ENCODE measurements around the gene TRAPPC8.
"Not testable (repeated sequence)": the region's sequence is repeated elsewhere in the genome, so short reads cannot be mapped to it uniquely, and the experiment has no call there.

The TRAPPC8 gene

DNA sequence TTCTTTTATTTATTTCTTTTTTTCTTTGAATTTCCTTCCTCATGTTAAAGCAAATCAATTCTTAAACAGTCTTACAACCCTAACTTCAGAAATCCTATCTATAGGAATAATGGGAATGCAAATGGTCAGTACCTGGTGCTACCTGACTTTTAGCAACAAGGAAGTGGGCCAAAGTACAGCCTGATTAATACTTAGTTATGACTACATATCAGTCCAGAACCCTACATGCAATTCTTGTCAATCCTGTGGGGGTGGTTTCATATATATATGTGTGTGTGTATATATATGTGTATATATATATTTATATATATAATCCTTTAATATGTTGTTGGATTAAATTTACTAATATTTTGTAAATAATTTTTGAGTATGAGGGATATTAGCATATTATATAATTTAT is 14.8 kb upstream of the TRAPPC8 start:
- Histone ChIP-seq H3K4me3 (ENCODE audit: low read length) (no peak overlapping the region), H3K9ac (ENCODE audit: low read length) (no peak overlapping the region), H3K27me3 (ENCODE audit: control insufficient read depth, insufficient read depth, low read length) (no peaks in the 10 kb centered on the region)

DNA sequence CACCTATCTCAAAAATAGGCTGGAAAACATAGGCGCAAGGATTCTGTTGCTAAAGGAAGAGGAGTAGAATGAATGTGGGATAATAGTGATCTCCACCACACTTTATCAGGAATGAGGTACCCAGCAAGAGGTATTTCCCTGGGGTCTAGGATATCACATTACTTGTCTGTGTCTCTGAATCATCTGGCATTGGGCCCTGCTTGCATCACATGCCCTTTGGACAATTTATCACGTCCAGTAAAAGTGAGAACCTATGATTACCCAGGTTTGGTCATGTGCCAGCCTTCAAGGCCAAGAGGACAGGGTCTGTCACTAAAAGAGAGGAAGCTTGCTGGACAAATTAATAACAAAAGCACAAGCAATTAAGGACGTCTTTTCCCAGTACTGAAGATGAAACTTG is 11.4 kb upstream of the TRAPPC8 start:
- Histone ChIP-seq H3K4me3 (ENCODE audit: low read length) (no peak overlapping the region), H3K27me3 (ENCODE audit: control insufficient read depth, insufficient read depth, low read length) (no peaks in the 10 kb centered on the region), H3K9me3 (ENCODE audit: control insufficient read depth, low read length) (no peaks in the 10 kb centered on the region), H3K9ac (ENCODE audit: low read length) (no peak overlapping the region), H3K36me3 (ENCODE audit: control insufficient read depth, insufficient read depth, low read length) (no peaks in the 10 kb centered on the region), H3K4me1 (ENCODE audit: control insufficient read depth, insufficient read depth, low read length) (peaks cover 11% of the 10 kb centered on the region)

More for the DNA sequence above, 14.8 kb upstream of the TRAPPC8 start:
- no peaks in the 10 kb centered on the region for H3K36me3 ChIP-seq (ENCODE audit: control insufficient read depth, insufficient read depth, low read length)
- H3K9me3 ChIP-seq (ENCODE audit: control insufficient read depth, low read length): no peaks in the 10 kb centered on the region
- peaks cover 11% of the 10 kb centered on the region for H3K4me1 ChIP-seq (ENCODE audit: control insufficient read depth, insufficient read depth, low read length)

GRCh38 chr18:31953699-31954098 is 10.8 kb upstream of the TRAPPC8 start:
- peaks cover 11% of the 10 kb centered on the region for H3K4me1 ChIP-seq (ENCODE audit: control insufficient read depth, insufficient read depth, low read length)
- not testable (repeated sequence) for H3K9me3 ChIP-seq (ENCODE audit: control insufficient read depth, low read length); H3K36me3 ChIP-seq (ENCODE audit: control insufficient read depth, insufficient read depth, low read length); H3K9ac ChIP-seq (ENCODE audit: low read length); H3K4me3 ChIP-seq (ENCODE audit: low read length); H3K27me3 ChIP-seq (ENCODE audit: control insufficient read depth, insufficient read depth, low read length)

DNA sequence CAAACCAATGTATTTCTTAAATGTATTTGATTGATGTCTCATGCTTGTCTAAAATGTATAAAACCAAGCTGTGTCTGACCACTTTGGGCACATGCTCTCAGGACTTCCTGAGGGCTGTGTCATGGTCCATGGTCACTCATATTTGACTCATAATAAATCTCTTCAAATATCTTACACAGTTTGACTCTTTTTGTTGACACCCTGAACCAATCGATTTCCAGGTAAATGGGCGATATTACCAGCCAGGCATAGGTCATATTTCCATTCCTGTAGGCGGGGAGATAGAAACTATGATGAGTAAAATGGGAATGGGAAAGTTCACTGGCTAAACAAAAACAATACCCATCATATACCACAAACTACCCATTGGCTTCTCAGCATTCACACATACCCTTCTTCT is 9.3 kb upstream of the TRAPPC8 start:
- Histone ChIP-seq H3K4me3 (ENCODE audit: low read length) (no peak overlapping the region), H3K4me1 (ENCODE audit: control insufficient read depth, insufficient read depth, low read length) (peaks cover 3% of the 10 kb centered on the region), H3K9me3 (ENCODE audit: control insufficient read depth, low read length) (no peaks in the 10 kb centered on the region), H3K36me3 (ENCODE audit: control insufficient read depth, insufficient read depth, low read length) (no peaks in the 10 kb centered on the region), H3K27me3 (ENCODE audit: control insufficient read depth, insufficient read depth, low read length) (no peaks in the 10 kb centered on the region), H3K9ac (ENCODE audit: low read length) (no peak overlapping the region)

- H3K27me3 ChIP-seq (ENCODE audit: control insufficient read depth, insufficient read depth, low read length): no peaks in the 10 kb centered on the region
- H3K4me1 ChIP-seq (ENCODE audit: control insufficient read depth, insufficient read depth, low read length): no peaks in the 10 kb centered on the region
- no peaks in the 10 kb centered on the region for H3K36me3 ChIP-seq (ENCODE audit: control insufficient read depth, insufficient read depth, low read length)
- H3K9ac ChIP-seq (ENCODE audit: low read length): no peak overlapping the region
- H3K4me3 ChIP-seq (ENCODE audit: low read length): no peak overlapping the region
- H3K9me3 ChIP-seq (ENCODE audit: control insufficient read depth, low read length): no peaks in the 10 kb centered on the region
Observed at GRCh38 chr18:31950583-31950982, 7.7 kb upstream of the TRAPPC8 start.

- not testable (repeated sequence) for H3K9ac ChIP-seq (ENCODE audit: low read length); H3K27me3 ChIP-seq (ENCODE audit: control insufficient read depth, insufficient read depth, low read length); H3K36me3 ChIP-seq (ENCODE audit: control insufficient read depth, insufficient read depth, low read length); H3K9me3 ChIP-seq (ENCODE audit: control insufficient read depth, low read length); H3K4me3 ChIP-seq (ENCODE audit: low read length); H3K4me1 ChIP-seq (ENCODE audit: control insufficient read depth, insufficient read depth, low read length)
Observed at GRCh38 chr18:31948349-31948748, 5.4 kb upstream of the TRAPPC8 start.

DNA sequence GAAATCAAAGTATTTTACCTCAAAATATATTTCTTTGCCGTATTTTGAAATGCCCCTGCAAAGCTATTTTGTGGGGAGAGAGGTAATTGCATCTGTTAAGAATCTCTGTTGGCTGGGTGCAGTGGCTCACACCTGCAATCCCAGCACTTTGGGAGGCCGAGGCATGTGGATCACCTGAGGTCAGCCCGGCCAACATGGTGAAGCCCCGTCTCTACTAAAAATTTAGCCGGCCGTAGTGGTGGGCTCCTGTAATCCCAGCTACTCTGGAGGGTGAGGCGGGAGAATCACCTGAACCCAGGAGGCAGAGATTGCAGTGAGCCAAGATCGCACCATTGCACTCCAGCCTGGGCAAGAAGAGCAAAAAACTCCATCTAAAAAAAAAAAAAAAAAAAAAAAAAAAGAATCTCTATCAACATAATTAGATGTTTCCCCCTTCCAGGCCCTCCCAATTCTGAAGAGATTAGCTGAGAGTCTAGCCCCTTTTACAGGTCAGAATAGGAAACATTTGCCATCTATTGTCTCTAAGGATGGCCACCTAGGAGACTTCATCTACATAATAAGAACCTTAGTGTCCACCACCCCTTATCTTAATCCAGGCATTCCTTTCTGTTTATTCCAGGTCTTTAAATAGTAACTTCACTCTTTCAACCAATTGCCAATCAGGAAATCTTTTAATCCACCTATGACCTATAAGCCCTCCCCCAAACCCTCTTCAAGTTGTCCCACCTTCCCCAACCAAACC is 3.5 kb upstream of the TRAPPC8 start:
- Histone ChIP-seq H3K4me3 (ENCODE audit: low read length) (no peak overlapping the region), H3K27me3 (ENCODE audit: control insufficient read depth, insufficient read depth, low read length) (no peaks in the 10 kb centered on the region), H3K9me3 (ENCODE audit: control insufficient read depth, low read length) (no peaks in the 10 kb centered on the region), H3K9ac (ENCODE audit: low read length) (no peak overlapping the region), H3K36me3 (ENCODE audit: control insufficient read depth, insufficient read depth, low read length) (no peaks in the 10 kb centered on the region), H3K4me1 (ENCODE audit: control insufficient read depth, insufficient read depth, low read length) (peaks cover 13% of the 10 kb centered on the region)

DNA sequence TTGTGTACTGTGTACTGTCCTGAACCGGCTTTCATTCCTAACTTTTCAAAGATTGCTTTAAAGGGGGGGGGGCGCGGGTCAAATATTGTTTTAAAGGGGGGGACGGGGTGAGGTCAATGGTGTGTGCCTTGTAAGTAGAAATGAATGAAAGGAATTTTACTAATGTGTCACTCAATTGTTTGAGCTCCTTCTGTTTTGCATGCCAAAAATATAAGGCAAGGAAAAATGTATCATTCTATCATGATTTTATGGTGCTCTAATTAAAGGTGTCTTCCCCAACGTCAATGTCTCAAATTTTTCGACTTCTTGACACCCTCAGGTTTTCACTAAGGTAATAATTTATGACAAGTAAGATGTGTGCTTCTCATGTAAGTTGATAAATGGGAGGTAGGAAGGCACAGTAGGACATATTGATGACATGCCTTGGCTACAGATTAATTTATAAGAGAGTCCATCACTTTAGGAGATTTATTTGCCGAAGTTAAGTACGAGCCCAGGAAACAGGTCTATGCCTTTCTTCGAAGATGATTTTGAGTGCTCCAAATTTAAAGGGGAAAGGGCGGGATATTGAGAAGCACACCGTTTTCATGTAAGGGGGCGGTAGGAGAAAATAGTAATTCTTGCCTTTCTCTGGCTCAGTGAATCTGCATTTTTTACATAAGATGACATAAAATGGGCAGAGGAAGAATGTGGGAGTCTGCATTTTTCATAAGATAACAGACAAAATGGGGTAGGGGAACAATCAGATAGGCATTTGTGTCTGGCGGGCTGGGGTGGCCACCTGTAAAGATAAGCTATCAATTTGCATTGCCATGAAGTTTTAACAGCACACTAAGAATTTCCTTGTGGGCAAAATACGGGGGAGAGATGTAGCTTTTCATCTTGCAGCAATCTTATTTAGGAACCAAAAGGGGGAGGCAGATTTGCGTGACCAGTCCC is 1.2 kb upstream of the TRAPPC8 start:
- Histone ChIP-seq H3K4me1 (ENCODE audit: control insufficient read depth, insufficient read depth, low read length) (peaks cover 15% of the 10 kb centered on the region), H3K27me3 (ENCODE audit: control insufficient read depth, insufficient read depth, low read length) (no peaks in the 10 kb centered on the region), H3K9ac (ENCODE audit: low read length) (peak overlapping the region; percentile 25), H3K9me3 (ENCODE audit: control insufficient read depth, low read length) (no peaks in the 10 kb centered on the region), H3K4me3 (ENCODE audit: low read length) (no peak overlapping the region), H3K36me3 (ENCODE audit: control insufficient read depth, insufficient read depth, low read length) (no peaks in the 10 kb centered on the region)

GRCh38 chr18:31942291-31942998 is 483 bp downstream of the TRAPPC8 start:
- Histone ChIP-seq H3K4me3 (ENCODE audit: low read length) (peak overlapping the region; percentile 77), H3K27me3 (ENCODE audit: control insufficient read depth, insufficient read depth, low read length) (no peaks in the 10 kb centered on the region), H3K36me3 (ENCODE audit: control insufficient read depth, insufficient read depth, low read length) (no peaks in the 10 kb centered on the region), H3K4me1 (ENCODE audit: control insufficient read depth, insufficient read depth, low read length) (peaks cover 15% of the 10 kb centered on the region), H3K9me3 (ENCODE audit: control insufficient read depth, low read length) (no peaks in the 10 kb centered on the region), H3K9ac (ENCODE audit: low read length) (peak overlapping the region; percentile 85)

DNA sequence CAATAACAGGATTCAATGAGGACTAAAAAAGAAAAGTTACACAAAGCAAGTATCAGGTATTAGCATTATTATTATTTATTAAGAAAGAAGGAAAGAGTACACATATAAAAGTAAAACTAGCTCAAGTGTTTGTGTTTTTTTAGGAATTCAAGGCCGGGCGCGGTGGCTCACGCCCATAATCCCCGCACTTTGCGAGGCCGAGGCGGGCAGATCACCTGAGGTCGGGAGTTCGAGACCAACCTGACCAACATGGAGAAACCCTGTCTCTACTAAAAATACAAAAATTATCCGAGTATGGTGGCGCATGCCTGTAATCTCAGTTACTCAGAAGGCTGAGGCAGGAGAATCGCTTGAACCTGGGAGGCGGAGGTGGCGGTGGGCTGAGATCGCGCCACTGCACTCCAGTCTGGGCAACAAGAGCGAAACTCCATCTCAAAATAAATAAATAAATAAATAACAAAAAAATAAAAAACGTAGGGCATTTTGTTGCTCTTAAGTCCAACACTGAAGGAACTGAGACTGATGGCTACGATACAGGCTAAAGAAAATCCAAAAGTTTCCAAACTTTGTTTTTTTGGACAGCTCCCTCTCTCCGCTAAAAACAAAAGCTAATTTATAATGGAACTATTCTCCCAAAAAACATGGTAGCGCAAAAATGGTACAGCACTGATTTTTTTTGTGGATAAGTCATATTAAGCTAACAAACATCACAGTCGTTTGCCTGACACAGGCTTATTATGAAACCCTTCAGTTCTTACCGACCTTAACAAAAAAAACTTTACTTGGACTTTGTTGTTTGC is 1.7 kb downstream of the TRAPPC8 start:
- H3K9ac ChIP-seq (ENCODE audit: low read length): peak overlapping the region; percentile 85
- H3K36me3 ChIP-seq (ENCODE audit: control insufficient read depth, insufficient read depth, low read length): no peaks in the 10 kb centered on the region
- H3K27me3 ChIP-seq (ENCODE audit: control insufficient read depth, insufficient read depth, low read length): no peaks in the 10 kb centered on the region
- H3K4me1 ChIP-seq (ENCODE audit: control insufficient read depth, insufficient read depth, low read length): peaks cover 15% of the 10 kb centered on the region
- H3K4me3 ChIP-seq (ENCODE audit: low read length): no peak overlapping the region
- H3K9me3 ChIP-seq (ENCODE audit: control insufficient read depth, low read length): no peaks in the 10 kb centered on the region

DNA sequence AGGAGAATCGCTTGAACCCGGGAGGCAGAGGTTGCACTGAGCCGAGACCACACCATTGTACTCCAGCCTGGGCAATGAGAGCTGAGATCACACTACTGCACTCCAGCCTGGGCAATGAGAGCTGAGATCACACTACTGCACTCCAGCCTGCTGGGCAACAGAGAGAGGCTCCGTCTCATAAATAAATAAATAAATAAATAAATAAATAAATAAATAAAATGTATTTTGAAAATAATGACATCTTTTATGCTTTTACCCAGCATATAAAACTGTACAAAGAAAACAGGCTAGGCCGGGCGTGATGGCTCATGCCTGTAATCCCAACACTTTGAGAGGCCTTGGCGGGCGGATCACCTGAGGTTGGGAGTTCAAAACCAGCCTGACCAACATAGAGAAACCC is 8.2 kb downstream of the TRAPPC8 start:
- not testable (repeated sequence) for H3K36me3 ChIP-seq (ENCODE audit: control insufficient read depth, insufficient read depth, low read length); H3K9me3 ChIP-seq (ENCODE audit: control insufficient read depth, low read length)

More for the DNA sequence above, 8.2 kb downstream of the TRAPPC8 start:
- not testable (repeated sequence) for H3K4me3 ChIP-seq (ENCODE audit: low read length); H3K9ac ChIP-seq (ENCODE audit: low read length); H3K27me3 ChIP-seq (ENCODE audit: control insufficient read depth, insufficient read depth, low read length); H3K4me1 ChIP-seq (ENCODE audit: control insufficient read depth, insufficient read depth, low read length)
